Hypothalamus (tissue), 51 donors: ENCODE data around the gene STAT6.

Experiments used
- DNase-seq, 51 donors: peaks; one replicate each; lab custom pipeline; 2025; lab: John Stamatoyannopoulos, UW

The STAT6 gene

GRCh38 chr12:57105011-57105753 is 6.0 kb downstream of the STAT6 start:
- no peak for DNase-seq

DNA sequence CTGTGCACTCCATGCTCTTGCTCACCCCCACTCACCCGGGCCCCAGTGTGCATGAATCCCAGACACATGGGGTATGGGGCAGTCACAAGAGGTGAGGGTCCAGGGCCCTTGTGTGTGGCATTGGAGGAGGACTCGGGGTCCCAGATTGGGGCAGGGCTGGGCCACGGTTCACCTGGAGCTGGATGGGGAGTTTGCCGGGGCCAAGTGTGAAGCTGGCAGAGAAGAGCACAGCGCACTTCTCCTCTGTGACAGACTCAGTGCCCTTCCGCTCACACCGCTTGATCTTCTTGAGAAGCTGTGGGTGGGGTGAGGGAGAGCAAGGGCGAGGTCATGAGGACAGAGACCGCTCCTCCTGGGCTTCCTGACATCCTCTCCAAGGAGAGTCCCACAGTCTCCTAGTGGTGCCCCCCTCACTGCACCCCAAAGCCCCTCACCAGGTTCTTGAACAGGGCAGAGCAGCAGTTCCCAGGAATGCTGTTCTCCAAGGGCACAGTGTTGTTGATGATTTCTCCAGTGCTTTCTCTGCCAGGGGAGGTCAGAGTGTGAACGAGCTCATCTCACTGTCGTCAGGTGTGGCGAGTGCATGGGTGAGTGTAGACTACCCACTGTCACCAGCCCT is 6.8 kb downstream of the STAT6 start:
- DNase-seq = no peak

GRCh38 chr12:57103856-57104255 is 7.3 kb downstream of the STAT6 start:
- DNase-seq = no peak

GRCh38 chr12:57101892-57102695 is 9.1 kb downstream of the STAT6 start:
- DNase-seq = no peak

DNA sequence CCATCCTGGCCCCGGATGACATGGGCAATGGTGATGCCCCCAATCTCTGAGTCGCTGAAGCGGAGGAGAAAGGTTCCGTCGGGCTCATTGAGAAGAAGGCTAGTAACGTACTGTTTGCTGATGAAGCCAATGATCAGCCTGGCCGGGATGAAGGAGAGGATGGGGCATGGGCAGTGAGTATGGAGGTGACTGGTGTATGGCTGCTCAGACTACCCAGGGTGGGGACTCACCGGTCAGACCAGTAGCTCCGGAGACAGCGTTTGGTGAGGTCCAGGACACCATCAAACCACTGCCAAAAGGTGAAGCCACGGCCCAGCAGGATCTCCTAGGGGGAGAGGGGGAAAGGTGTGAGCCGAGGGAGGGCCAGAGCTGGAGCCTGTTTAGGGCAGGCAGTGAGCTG is 11.4 kb downstream of the STAT6 start:
- DNase-seq = no peak

DNA sequence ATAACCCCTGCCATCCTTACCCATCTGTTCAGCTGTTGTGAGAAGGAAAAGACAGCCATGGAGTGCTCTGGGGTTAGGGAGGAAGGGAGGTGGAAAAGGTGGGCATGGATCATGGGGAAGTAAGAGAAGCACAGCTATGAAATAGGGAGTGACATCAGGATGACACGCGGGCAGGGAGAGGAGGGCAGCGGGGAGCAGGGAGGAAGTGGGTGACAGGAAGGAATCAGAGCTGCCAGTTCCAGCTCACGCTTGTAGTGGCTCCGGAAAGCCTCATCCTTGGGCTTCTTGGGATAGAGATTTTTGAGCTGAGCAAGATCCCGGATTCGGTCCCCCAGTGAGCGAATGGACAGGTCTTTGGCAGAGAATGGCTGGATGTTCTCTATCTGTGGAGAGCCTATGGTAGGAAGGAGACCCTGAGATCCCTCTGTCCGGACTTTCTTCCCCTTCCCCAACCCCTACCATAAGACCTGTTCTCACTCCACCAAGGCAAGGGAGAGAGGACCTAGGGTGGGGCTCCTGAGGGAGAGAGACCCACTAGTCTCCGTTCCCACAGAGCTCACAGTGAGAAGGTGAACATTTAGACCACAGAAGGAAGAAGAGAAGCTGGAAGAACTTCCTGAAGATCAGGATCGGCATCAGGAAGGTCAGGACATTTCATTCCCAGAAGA is 12.0 kb downstream of the STAT6 start:
- DNase-seq = no peak

DNA sequence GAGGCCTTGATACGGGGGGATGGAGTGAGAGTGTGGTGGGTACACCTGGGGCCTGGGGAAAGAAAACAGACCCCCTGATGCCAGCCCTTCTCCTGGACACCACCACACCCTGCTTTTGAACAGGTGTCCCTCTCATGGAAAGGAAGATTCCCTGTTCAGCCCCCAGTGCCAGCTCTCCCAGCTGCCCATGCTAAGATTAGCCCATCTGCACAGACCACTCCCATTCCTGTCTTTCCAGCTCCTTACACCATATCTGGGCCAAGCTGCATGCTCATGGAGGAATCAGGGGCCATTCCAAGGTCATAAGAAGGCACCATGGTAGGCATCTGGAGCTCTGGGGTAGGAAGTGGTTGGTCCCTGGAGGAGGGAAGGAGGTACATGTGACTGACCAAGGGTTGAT is 12.6 kb downstream of the STAT6 start:
- DNase-seq = no peak

DNA sequence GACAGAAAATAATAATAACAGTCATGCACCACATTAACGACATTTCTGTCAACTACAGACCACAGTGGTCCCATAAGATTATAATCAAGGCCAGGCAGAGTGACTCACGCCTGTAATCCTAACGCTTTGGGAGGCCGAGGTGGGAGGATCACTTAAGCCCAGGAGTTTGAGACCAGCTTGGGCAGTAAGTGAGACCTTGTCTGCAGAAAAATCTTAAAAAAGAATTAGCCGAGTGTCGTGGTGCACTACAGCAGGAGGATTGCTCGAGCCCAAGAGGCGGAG is 13.7 kb downstream of the STAT6 start:
- no peak for DNase-seq

GRCh38 chr12:57096748-57097553 is 14.2 kb downstream of the STAT6 start:
- DNase-seq = no peak

DNA sequence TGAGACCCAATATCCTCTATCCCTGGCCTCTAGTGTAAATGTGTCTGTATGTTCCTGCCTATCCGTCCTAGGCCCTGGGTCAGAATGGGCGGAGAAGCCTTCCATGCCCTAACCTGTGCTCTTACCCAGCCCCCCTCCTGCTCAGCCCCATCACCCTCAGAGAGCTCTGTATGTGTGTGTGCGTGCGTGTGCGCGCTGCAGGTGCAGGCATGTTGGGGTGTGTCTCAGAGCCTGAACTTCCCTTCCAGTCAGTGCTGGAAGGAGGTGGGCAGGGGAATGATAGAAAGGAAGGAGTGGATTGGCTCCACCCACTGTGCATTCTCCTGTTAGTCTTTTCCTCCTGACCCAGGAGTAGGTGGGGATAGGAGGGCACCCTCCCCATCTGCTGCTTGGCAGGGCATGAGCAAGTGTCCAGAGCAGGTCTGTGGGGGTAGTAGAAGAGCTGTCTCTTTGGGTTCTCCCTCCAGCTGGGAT is 15.0 kb downstream of the STAT6 start:
- DNase-seq = peak in 2 of 51 donors; percentile 25 to 27

DNA sequence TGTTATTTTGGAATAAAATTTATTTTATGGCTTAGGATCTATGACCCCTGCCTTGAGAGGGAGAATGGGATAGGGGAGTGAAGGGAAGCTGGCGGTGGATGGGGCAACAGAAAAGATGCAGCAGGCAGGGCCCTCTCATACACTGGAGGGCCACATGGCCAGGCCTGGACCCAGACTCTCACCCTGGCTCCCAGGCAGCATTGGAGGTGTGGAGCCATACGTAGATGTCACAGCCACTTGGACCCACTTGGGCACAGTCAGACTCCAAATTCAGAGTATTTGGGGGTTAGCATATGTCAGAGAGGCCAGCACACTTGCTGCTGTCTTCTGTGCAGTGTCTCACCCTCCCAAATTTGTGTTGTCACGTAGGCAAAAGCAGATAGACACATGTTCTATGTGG is 15.7 kb downstream of the STAT6 start:
- DNase-seq = no peak

- DNase-seq = peak in 1 of 51 donors; percentile 57
Observed at GRCh38 chr12:57094208-57095160, 16.7 kb downstream of the STAT6 start.

GRCh38 chr12:57093415-57094207 is 17.6 kb downstream of the STAT6 start:
- peak in 17 of 51 donors; percentile 4 to 57 (median 22) for DNase-seq

GRCh38 chr12:57092876-57093414 is 18.2 kb downstream of the STAT6 start:
- DNase-seq = peak in 1 of 51 donors; percentile 16

- no peak for DNase-seq
Observed at GRCh38 chr12:57092529-57092862, 18.7 kb downstream of the STAT6 start.

GRCh38 chr12:57091638-57092528 is 19.3 kb downstream of the STAT6 start:
- DNase-seq = no peak
